HFFc6 (cell line): Measurements from ENCODE around the gene SMYD2. TPM values are rescaled to one million over a fixed set of nuclear protein-coding genes. Genes with fewer than 3 reads are reported as not detected.
A peak's percentile ranks its signal among the peaks of the same experiment; 100 is the strongest.

Source experiments
- DNase-seq: peaks from one replicate; pipeline ENCODE4 v3.0.0-alpha.2; 2018
- H3K27ac Mint-ChIP-seq: 2 replicates; pipeline ENCODE4 v1.8.0; 2020; ENCODE audit warnings: mild to moderate bottlenecking, mixed read lengths
- H3K27me3 Mint-ChIP-seq: 2 replicates; pipeline ENCODE4 v1.8.0; 2021; ENCODE audit warnings: mild to moderate bottlenecking, moderate library complexity, mixed read lengths; ENCODE audit not compliant: insufficient read depth
- H3K36me3 Mint-ChIP-seq: 2 replicates; pipeline ENCODE4 v1.8.0; 2021; ENCODE audit warnings: low read depth, mixed read lengths
- H3K4me1 Mint-ChIP-seq: 2 replicates; pipeline ENCODE4 v1.8.0; 2020; ENCODE audit warnings: low read depth, mixed read lengths
- H3K4me3 Mint-ChIP-seq: 2 replicates; pipeline ENCODE4 v1.8.0; 2020; ENCODE audit warnings: mild to moderate bottlenecking, moderate library complexity, mixed read lengths
- H3K9me3 Mint-ChIP-seq: 2 replicates; pipeline ENCODE4 v1.8.0; 2020; ENCODE audit warnings: mild to moderate bottlenecking, mixed read lengths
- total RNA-seq, 6 experiments: library from RNA; stranded (reverse); fragmentation: NEBNext Ultra II Directional; extraction: Animal tissue kit (Norgen Biotek cat#: 25700); gene quantifications; 2 replicates in 1 of 6; 3 replicates in 5 of 6; pipeline ENCODE4 v1.2.3, GENCODE V29; 2021
- TF ChIP-seq, protein P1 (sequence below): fragments of 200-600 bp; sonication (generic); IDR thresholded peaks from 2 replicates; pipeline ENCODE4 v1.5.0; 2021; ENCODE audit warnings: antibody characterized with exemption, mild to moderate bottlenecking

Gene SMYD2
- total RNA-seq, 6 experiments from 2014 or later, result 27.3 to 32.3 (median 29.5) TPM

DNA sequence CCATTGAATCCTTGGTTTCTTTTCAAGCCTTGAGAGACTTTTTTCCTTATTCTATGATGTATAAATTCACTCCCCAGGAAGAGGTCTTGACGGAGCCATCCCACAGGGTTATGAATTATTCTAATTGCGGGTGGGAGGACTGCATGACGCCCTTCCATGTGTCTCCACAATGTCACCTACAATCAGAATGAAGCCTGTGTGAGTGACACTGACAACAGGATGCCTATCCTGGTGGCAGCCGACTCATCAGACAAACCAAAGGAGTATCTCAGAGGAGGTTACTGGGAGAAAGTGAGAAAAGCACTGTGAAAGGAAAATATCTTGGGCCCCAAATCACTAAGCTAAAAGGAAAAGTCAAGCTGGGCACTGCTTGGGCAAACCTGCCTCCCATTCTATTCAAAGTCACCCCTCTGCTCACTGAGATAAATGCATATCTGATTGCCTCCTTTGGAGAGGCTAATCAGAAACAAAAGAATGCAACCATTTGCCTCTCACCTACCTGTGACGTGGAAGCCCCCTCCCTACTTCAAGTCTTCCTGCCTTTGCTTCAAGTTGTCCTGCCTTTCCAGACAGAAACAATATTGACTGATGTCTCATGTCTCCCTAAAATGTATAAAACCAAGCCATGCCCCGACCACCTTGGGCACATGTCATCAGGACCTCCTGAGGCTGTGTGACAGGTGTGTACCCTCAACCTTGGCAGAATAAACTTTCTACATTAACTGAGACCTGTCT lies 98.4 kb downstream of the SMYD2 start:
- Mint-ChIP-seq H3K4me3 (no peak overlapping the region), H3K27me3 (peaks cover 9% of the 10 kb centered on the region), H3K36me3 (peaks cover 75% of the 10 kb centered on the region), H3K4me1 (peaks cover 65% of the 10 kb centered on the region), H3K9me3 (no peaks in the 10 kb centered on the region), H3K27ac (peak overlapping the region; percentile 87; the same call in 1 of the 2 replicates)
- TF ChIP-seq, protein P1, sequence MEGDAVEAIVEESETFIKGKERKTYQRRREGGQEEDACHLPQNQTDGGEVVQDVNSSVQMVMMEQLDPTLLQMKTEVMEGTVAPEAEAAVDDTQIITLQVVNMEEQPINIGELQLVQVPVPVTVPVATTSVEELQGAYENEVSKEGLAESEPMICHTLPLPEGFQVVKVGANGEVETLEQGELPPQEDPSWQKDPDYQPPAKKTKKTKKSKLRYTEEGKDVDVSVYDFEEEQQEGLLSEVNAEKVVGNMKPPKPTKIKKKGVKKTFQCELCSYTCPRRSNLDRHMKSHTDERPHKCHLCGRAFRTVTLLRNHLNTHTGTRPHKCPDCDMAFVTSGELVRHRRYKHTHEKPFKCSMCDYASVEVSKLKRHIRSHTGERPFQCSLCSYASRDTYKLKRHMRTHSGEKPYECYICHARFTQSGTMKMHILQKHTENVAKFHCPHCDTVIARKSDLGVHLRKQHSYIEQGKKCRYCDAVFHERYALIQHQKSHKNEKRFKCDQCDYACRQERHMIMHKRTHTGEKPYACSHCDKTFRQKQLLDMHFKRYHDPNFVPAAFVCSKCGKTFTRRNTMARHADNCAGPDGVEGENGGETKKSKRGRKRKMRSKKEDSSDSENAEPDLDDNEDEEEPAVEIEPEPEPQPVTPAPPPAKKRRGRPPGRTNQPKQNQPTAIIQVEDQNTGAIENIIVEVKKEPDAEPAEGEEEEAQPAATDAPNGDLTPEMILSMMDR, result no peak
- no peak for DNase-seq

- Mint-ChIP-seq H3K36me3 (peaks cover 78% of the 10 kb centered on the region), H3K4me3 (no peak overlapping the region), H3K4me1 (peaks cover 62% of the 10 kb centered on the region), H3K27ac (peak overlapping the region; percentile 68), H3K9me3 (no peaks in the 10 kb centered on the region), H3K27me3 (peaks cover 9% of the 10 kb centered on the region)
- no peak for DNase-seq
- TF ChIP-seq, protein P1, result no peak
Observed at GRCh38 chr1:214380396-214380795, 99.4 kb downstream of the SMYD2 start.

DNA sequence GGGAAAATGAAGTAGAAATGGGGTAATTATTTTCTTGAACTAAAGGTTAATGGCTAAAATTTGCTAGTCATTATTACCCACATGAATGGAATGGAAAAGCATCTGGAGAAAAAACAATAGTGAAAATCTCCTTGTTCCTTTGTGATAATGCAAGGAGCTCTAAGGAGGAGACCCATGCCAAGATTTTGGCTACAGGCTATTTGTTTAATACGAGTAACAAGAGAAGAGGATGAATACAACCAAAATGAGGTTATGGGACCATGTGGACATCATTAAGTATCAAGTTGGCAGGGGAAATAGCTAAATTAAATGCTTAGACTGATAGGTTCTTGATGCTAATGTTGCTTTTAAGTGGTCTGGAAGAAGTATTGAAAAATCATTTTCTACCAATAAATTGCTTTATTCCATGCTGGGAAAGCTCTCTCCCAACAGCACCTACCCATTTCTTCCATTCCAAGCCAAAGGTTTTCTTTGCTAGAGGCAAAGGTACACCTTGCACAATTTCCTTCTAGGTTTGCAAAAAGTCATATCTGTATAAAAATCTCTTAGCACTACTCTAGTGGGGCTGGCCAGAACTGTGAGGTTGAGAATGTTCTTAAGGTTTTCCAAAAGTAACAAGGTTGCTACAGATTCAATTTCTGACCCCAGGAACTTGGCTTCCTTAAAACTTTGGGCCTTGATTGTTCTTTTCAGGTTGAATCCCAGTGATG lies 100.2 kb downstream of the SMYD2 start:
- Mint-ChIP-seq H3K27me3 (peaks cover 9% of the 10 kb centered on the region), H3K4me3 (no peak overlapping the region), H3K27ac (peak overlapping the region; percentile 68), H3K4me1 (peaks cover 58% of the 10 kb centered on the region), H3K9me3 (no peaks in the 10 kb centered on the region), H3K36me3 (peaks cover 80% of the 10 kb centered on the region)
- TF ChIP-seq, protein P1, result no peak
- no peak for DNase-seq

DNA sequence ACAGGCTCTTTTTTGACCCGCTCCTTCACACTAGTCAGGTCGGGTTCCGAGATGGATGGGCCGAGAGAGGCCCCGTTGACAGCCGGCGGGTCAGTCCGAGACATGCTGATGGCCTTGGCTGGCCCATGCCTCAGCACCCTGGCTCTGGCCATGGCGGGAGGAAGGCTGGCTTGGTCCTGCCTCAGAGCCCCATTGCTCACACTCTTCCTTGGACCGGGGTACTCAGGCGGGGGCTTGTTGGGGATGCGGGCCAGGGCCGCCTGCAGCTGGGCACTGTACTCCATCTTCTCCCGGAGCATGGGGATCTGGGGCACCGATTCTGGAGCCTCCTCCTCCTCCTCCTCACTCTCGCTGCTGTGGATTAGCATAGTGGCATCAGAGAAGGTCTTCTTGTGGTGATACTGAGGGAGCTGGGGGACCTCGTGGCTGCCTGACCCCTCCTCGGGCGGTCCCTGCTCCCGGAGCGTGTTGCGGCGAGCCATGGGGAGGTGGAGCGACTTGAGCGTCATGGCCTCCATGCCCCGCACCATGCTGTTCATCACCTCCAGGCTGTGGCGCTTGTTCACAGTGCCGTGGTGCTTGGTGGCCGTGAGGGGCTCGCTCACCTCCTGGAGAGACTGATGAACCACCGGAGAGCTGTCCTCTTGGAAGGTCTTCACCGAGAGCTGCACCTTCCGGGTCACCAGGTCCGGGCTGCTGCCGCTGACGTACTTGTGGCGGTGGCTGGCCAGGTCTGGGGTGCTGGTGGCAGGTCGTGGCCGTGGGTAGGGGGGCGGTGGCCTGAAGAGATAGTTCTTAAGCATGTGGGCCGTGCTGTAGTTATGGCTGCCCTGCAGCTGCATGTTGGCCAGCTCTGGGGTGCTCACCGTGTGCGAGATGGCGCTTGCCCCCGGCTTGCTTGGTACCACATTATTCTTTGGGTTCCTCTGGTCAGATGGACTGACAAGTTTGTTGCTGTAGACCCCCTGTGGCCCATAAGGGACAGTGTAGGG lies 102.7 kb downstream of the SMYD2 start:
- Mint-ChIP-seq H3K27ac (no peak overlapping the region), H3K4me3 (no peak overlapping the region; the same call in 1 of the 2 replicates), H3K4me1 (peaks cover 45% of the 10 kb centered on the region), H3K36me3 (peaks cover 62% of the 10 kb centered on the region), H3K27me3 (peaks cover 7% of the 10 kb centered on the region), H3K9me3 (no peaks in the 10 kb centered on the region)
- no peak for DNase-seq
- TF ChIP-seq, protein P1, result no peak

DNA sequence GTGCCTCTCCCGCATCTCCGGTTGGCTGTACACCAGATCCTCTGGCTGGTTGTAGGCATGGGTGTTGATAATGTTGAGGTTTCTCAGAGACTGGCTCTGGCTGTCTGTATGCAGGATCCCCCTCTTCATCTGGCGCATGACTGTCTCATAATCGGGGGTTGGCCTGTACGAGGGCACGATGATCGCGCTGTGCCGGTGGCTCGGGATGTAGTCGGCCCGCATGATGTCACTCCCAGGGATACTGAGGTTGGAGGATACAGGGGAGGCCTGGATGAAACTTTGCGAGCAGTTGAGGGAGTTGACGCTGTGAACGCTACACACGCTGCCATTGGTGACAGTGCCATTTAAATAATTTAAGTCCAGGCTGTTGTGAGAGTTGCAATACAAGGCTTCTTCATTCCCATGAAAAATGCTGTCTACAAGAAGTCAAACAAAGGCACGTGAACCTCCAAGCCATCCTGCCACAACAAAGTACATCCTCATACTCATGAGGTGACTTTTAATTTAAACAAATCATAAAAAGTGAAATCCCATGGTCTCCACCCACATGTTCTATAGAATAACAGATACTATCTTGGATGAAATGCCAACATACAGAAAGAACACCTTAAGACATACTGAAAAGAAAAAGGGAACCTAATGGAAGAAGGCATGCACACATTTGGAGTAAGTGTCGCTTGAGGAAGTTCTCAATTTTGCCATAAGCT lies 103.6 kb downstream of the SMYD2 start:
- Mint-ChIP-seq H3K4me3 (no peak overlapping the region), H3K9me3 (no peaks in the 10 kb centered on the region), H3K36me3 (peaks cover 59% of the 10 kb centered on the region), H3K27me3 (peaks cover 7% of the 10 kb centered on the region), H3K27ac (no peak overlapping the region), H3K4me1 (peaks cover 45% of the 10 kb centered on the region)
- TF ChIP-seq, protein P1, result no peak
- no peak for DNase-seq
